ENCODE results near the gene IL3RA. TPM values are rescaled to one million over a fixed set of nuclear protein-coding genes. Genes with fewer than 3 reads are reported as not detected.

IL3RA gene
- total RNA-seq, 1 experiment from 2014 or later: 0.26 TPM

GRCh38 chrX:1416327-1416784, 79.8 kb downstream of the IL3RA start (continued):
- TF ChIP-seq ZMAT4 (CRISPR knock-in tag; IDR thresholded peaks at IDR 0.05) (no peak), USF2 (CRISPR knock-in tag; IDR thresholded peaks at IDR 0.05) (no peak), ATF2 (CRISPR knock-in tag; IDR thresholded peaks at IDR 0.05; ENCODE audit: borderline replicate concordance, low read depth) (no peak), ZNF512 (CRISPR knock-in tag; IDR thresholded peaks at IDR 0.05; ENCODE audit: borderline replicate concordance) (no peak), E2F1 (CRISPR knock-in tag; IDR thresholded peaks at IDR 0.05) (no peak), E2F4 (CRISPR knock-in tag; IDR thresholded peaks at IDR 0.05; ENCODE audit: borderline replicate concordance, low read depth) (no peak), HMGA2 (CRISPR knock-in tag; IDR thresholded peaks at IDR 0.05) (no peak), ZNF281 (CRISPR knock-in tag; IDR thresholded peaks at IDR 0.05) (no peak), GRHL2 (CRISPR knock-in tag; IDR thresholded peaks at IDR 0.05; ENCODE audit: insufficient replicate concordance, severe bottlenecking) (no peak)

- POLR2A ChIA-PET: no interaction called here
- Mint-ChIP-seq H3K4me1 (peaks cover 12% of the 10 kb centered on the region), H3K27ac (no peak overlapping the region), H3K4me3 (no peak overlapping the region), H3K9me3 (peaks cover 8% of the 10 kb centered on the region), H3K36me3 (peaks cover 49% of the 10 kb centered on the region), H3K27me3 (ENCODE audit: low read depth) (no peaks in the 10 kb centered on the region)
- CTCF ChIA-PET: no interaction called here
- TF ChIP-seq ERG (CRISPR knock-in tag; IDR thresholded peaks at IDR 0.05) (no peak), CBFB (CRISPR knock-in tag; IDR thresholded peaks at IDR 0.05; ENCODE audit: low read depth) (no peak), ARID4B (CRISPR knock-in tag; IDR thresholded peaks at IDR 0.05; ENCODE audit: borderline replicate concordance) (no peak; the same call in 1 of the 2 replicates), CTCF (IDR thresholded peaks at IDR 0.05) (no peak)
- no peak for ATAC-seq
- DNase-seq (ENCODE audit: low spot score): no peak
These were observed 80.6 kb downstream of the IL3RA start for GRCh38 chrX:1416965-1417760.
